Stimulated activated CD8-positive, alpha-beta memory T cell treated with anti-CD3 and anti-CD28 coated beads, Interleukin-7, amount 100 ng/mL, for 24 hours (primary cell): ENCODE measurements around the gene SEMA5B.

Source experiments
- DNase-seq: peaks from one replicate; pipeline ENCODE4 v3.0.0-alpha.2; 2020; ENCODE audit warnings: low read depth

The SEMA5B gene

GRCh38 chr3:123058505-123058904 is 30.9 kb upstream of the SEMA5B start:
- no peak for DNase-seq

- DNase-seq, result no peak
These were observed 27.8 kb upstream of the SEMA5B start for GRCh38 chr3:123055352-123055751.

- no peak for DNase-seq
These were observed 27.4 kb upstream of the SEMA5B start for GRCh38 chr3:123054931-123055330.

GRCh38 chr3:123054109-123054778 is 26.7 kb upstream of the SEMA5B start:
- no peak for DNase-seq

- no peak for DNase-seq
These were observed 25.5 kb upstream of the SEMA5B start for GRCh38 chr3:123053107-123053506.

GRCh38 chr3:123050666-123051065 is 23.1 kb upstream of the SEMA5B start:
- DNase-seq, result no peak

- DNase-seq, result no peak
These were observed 21.1 kb upstream of the SEMA5B start for GRCh38 chr3:123048480-123049237.

GRCh38 chr3:123047062-123047319 is 19.4 kb upstream of the SEMA5B start:
- DNase-seq, result no peak

- DNase-seq, result no peak
These were observed 18.9 kb upstream of the SEMA5B start for GRCh38 chr3:123046262-123047061.

GRCh38 chr3:123044981-123045763 is 17.6 kb upstream of the SEMA5B start:
- DNase-seq, result no peak

GRCh38 chr3:123042413-123042812 is 14.8 kb upstream of the SEMA5B start:
- no peak for DNase-seq

- DNase-seq, result no peak
These were observed 11.6 kb upstream of the SEMA5B start for GRCh38 chr3:123039178-123039577.

- no peak for DNase-seq
These were observed 11.2 kb upstream of the SEMA5B start for GRCh38 chr3:123038751-123039150.

GRCh38 chr3:123037015-123037375 is 9.4 kb upstream of the SEMA5B start:
- DNase-seq, result no peak

GRCh38 chr3:123036352-123037014 is 8.9 kb upstream of the SEMA5B start:
- DNase-seq, result no peak

GRCh38 chr3:123034996-123035395 is 7.4 kb upstream of the SEMA5B start:
- no peak for DNase-seq

- DNase-seq, result no peak
These were observed 6.6 kb upstream of the SEMA5B start for GRCh38 chr3:123034120-123034519.

- no peak for DNase-seq
These were observed 4.5 kb upstream of the SEMA5B start for GRCh38 chr3:123032057-123032456.

- no peak for DNase-seq
These were observed 3.5 kb upstream of the SEMA5B start for GRCh38 chr3:123031051-123031450.

GRCh38 chr3:123028233-123028828 is 768 bp upstream of the SEMA5B start:
- no peak for DNase-seq

- DNase-seq, result no peak
These were observed 835 bp downstream of the SEMA5B start for GRCh38 chr3:123026565-123027291.
